ENCODE results near the gene UBAC1.

GRCh38 chr9:135970128-135970815 lies 9.1 kb upstream of the UBAC1 start:
- TF ChIP-seq TEAD4 (CRISPR knock-in tag; IDR thresholded peaks at IDR 0.05), result no peak
- no peak for TF ChIP-seq HMGXB4 (CRISPR knock-in tag; IDR thresholded peaks at IDR 0.05)
- no peak for TF ChIP-seq GABPB1 (CRISPR knock-in tag; IDR thresholded peaks at IDR 0.05)
- TF ChIP-seq CTCF (IDR thresholded peaks at IDR 0.05), result no peak

Data from WTC11 (cell line).